HG02885 (cell line): Measurements from ENCODE around the gene ZNF280D.

Experiments
- ATAC-seq: cut with Tn5 transposase; IDR thresholded peaks from one replicate; pipeline ENCODE4 v1.9.1; 2021; ENCODE audit warnings: mild to moderate bottlenecking; ENCODE audit not compliant: unreplicated experiment, poor library complexity

ZNF280D gene

DNA sequence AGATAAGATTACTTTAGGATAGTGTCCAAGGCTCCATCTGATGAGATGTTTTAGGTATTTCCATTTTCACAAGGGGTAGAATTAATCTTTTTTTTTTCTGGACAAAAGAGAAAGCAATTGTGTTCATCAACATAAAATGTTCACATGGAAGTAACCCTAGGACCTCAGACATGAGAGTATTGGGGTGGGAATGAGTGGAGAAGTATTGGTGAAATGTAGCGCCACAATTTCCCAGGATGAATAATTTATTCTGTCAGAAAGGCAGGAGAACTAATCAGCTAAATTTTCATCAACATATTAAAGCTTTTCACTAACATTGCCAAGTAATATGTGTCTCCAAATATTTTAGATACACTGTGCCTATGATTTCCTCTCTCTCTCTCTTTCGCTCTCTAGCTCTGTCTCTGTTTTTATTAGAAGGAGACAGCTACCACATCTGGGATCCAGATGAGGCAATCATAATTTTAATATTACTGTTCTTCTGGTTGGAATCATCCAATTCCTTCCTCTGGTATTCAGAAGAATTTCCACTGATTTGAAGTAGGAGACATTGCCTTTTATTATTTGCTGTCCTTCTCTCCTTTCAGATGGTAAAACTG, 21.6 kb upstream of the ZNF280D start:
- ATAC-seq = no peak

DNA sequence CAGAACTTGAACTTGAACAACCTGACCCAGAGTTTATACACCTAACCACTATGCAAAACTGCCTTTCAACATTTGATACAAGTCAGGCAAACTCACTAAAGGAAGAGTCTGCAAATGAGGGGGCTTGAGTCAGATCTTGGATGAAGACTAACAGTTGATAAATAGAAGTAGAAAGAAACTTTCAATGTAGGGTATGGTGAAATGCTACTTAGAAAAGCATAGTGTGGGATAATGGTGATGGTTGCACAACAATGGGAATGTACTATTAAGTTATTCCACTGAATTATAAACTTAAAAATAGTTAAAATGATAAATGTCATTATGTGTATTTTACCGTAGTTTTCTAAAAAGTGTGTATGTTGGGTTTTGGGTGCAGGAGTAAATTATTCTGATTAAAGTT, 19.7 kb upstream of the ZNF280D start:
- no peak for ATAC-seq

DNA sequence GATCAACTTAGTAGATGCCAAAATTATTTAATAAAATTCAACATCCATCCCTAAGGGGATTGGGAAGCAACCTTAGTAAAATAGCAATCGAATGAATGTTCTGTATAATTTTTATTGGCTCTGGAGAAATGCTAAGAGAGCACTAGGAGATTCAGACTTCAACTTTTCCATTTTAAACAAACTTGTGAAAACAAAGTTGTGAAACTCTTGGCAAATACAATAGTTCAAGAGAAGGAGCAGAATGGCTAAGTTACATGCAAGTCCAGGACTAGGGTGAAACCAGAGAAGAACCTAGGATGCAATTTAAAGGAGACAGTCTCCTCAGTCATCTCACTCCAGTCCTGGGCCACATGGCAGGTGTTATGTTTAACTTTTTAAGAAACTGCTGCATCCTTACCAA, 16.7 kb upstream of the ZNF280D start:
- ATAC-seq = no peak

DNA sequence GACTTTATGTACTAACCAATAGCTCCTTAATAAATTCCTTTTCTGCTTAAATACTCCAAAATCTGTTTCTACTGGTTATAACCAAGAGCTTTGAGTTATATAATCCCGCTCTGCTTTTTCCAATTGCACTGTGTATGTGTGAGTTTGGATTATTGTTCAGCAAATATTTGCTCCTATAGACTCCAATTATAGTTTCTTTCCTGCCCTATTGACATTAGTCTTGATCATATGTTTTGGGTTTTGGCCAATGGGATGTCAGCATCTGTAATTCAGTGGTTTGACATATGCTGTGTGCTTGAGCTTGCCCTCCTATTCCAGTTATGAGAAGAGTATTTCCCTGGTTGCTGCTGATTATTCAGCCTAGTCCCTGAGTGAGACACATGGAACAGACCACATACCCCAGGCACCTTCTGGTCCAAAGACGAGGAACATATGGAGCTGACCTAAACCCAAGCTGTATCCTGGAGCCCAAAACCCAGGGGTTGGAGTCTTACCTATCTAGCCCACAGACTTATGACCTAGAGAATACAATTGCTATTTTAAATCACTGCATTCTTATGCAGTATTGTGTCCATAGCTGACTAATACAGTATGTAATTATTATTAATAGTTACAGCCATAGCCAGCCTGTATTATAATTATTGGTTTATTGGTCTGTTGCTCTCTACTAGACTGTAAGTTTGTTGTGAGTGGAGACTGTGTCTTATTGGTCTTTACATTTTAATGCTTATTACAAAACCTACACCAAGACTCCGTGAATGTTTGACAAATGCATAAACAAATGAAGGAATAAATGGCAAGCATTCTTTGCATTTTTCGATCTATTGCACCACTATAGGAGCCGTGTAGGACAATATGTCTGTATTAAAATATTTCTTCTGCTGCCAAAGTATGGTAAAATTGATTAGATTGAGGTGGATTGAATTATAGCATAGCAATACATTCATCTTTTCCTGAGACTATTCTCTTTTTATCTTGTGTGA, 11.7 kb upstream of the ZNF280D start:
- no peak for ATAC-seq

DNA sequence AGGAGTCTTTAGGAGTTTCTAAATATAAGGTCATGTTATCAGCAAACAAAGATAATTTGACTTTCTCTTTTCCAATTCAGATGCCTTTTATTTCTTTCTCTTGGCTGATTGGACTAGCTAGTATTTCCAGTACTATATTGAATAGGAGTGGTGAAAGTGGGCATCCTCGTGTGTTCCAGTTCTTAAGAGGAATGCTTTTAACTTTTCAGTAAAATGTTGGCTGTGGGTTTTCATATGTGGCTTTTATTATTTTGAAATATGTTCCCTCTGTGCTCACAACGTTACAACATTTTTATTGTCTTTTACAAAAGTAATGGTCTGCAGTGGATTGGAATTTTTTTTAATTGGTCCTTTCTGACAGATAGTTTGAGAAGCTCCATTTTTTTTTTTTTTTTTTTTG, 8.2 kb upstream of the ZNF280D start:
- no peak for ATAC-seq

DNA sequence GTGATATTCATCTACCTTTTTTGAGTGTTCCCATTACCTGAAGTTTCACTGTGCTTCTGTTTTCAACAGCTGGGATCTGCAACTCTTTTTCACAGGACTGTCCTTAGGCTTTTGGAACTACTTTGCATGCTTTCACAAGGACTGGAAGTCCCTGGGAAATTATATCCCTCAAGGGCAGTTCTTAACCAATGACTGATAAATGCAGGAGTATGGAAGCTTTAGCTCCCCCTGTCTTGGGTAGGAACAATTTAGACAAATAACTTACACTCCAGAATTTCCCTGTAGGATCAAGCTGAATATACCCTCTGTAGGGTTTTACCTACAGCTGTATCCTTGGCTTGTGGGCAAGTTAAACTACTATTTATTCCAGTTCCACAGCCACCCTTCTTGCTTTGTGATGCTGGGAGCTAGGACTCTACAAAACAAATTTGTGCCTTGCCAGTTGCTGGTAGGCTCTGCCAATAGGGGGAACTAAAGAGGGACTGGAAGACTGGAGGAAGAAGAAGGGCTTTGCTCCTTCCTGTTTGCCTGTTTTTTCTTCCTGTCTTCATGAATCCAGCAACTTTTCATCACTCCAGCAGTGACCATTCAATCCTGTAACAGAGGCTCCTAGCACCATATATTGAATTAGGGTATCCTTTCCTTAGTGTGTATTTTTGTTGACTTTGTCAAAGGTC, 6.8 kb upstream of the ZNF280D start:
- no peak for ATAC-seq

DNA sequence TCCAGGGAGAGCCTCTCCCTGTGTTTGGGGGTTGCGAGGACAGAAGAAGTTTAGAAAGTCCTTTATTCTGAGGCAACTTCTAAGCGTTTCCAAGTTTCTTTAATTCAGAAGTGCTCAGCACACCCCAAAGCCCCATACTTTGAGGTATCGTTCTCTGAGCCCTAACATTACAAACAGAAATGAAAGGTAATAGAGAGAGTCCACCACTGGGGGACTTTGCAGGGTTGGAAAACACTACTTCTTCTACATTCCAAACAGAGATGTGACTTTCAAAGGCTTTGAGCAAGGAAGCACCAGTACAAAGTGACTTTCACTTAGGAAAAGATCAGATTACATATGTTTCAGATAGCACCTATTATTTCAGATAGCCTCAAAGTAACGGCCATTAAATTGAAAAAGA, 6.2 kb upstream of the ZNF280D start:
- ATAC-seq = no peak

DNA sequence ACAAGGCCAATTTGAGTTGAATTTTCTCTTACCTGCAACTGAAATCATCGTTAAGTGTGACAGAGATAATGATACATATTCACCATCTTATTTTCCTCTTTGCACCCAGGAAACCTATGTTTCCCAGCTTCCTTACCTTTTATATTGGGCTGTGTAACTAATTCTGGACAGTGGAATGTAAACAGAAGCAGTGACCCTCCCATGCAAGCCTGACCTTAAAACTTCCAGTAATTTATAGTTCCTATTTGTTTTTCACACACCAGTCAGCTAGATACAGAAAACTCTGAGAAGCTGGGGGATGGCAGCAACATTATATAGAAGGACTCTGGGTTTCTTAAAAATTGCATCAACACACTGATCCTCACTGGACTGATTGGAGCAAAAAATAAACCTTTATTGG, 4.5 kb upstream of the ZNF280D start:
- ATAC-seq = no peak

DNA sequence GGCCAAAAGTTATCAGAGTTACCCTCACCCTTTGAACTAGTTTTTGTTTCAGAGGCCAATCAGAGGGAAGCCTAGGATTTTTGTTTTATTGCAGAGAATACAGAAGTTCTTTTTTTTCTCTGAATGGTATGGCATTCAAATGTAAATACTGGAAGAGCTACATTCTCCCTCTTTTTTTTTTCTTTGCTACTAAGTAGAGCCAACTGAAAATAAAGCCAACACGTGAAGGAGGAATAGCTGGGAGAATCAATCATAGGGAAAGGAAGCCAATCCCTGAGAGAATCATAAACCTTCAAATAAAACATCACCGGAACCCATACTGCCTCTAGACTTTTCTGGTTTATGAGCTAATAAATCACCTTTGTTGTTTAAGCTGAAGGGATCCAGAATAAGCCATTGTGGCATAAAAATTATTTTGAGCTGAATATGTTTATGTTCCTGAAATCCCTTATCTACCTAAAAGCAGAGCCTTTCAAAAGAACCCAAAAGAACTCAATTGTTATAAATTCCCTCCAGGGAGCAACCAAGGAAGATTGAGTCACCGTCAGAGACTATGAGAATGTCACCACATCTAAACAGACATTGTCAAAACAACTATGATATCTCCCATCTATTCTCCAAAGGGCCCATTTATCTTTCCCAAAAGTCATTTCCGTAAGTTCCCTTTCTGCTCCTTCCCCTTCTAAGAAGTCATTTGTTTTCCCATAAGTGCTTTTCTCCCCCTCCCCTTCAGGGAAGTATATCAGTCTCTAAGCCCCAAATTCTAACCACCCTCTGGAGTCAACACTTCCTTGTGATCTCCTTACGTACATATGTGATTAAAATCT, 3.8 kb upstream of the ZNF280D start:
- no peak for ATAC-seq

DNA sequence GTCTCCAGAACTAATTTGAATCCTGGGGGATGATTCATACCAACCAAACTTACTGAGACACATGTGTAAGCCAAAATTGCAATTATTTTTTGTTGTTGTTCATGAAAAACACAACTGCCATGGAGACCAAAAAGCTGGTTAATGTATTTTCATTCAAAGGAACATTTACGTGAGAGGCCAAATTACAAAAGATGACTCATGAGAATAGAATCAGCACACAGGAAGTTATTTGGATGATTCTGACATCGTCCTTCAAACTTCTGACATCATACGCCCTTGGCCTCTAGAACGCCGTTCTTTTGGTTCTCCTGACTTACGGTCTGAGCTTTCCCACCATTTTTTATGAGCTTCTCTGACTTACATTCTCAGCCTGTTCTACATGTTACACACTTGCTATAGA, 3.0 kb upstream of the ZNF280D start:
- ATAC-seq = no peak

DNA sequence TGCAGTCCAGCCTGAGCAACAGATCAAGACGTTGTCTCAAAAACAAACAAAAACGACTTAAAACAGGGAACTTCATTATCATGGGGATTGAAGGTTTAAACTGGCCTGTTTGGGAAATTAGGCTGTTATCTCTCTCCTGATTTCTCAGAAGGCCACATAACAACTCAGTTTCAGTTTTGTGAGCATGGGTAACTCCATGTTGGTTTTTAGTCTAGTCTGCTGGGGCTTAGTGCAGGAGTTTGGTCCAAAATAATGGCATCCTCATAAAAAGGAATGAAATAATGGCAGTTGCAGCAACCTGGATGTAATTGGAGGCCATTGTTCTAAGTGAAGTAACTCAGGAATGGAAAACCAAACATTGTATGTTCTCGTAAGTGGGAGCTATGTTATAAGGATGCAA, 2.3 kb upstream of the ZNF280D start:
- ATAC-seq = no peak

DNA sequence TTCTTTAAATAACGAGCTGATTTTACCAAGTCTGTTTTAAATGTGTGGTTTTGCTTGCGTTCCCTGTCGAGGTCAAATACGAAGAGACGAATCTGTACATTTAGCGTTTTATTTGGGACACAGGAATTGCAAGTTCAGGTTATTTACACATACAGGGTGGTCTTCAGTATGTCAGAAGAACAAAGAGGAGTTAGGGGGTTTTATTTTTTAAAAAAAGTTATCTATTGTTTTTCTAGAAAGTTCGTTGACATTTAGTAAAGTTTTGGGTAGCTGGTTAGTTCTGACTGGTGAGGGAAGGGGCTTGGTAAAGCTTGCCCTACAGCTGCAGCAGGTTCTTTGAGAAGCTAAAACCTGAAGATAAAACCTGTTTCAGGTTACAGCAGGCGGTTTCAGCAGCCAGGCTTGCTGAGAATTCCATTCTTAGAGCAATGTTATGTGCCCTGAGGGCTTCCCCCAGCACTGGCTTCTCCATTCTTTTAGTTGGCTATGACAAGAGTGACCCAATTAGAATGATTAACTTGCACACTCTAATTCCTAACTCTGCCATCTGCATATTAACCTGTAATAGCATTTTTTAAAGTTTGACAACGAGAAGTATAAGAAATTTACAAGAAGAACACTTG, 815 bp upstream of the ZNF280D start:
- no peak for ATAC-seq

DNA sequence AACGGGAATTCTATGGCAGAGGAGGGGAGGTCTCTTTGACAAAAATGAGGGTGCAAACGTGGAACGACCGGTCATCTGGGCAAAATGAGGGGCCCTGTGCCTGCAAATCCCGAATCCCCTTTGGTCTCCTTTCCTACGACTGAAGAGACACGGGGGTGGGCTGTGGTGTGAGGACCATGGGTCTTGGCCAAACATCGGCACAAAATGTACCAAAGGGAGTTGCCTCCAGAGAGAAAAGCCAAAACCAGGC, 498 bp downstream of the ZNF280D start:
- ATAC-seq = no peak

DNA sequence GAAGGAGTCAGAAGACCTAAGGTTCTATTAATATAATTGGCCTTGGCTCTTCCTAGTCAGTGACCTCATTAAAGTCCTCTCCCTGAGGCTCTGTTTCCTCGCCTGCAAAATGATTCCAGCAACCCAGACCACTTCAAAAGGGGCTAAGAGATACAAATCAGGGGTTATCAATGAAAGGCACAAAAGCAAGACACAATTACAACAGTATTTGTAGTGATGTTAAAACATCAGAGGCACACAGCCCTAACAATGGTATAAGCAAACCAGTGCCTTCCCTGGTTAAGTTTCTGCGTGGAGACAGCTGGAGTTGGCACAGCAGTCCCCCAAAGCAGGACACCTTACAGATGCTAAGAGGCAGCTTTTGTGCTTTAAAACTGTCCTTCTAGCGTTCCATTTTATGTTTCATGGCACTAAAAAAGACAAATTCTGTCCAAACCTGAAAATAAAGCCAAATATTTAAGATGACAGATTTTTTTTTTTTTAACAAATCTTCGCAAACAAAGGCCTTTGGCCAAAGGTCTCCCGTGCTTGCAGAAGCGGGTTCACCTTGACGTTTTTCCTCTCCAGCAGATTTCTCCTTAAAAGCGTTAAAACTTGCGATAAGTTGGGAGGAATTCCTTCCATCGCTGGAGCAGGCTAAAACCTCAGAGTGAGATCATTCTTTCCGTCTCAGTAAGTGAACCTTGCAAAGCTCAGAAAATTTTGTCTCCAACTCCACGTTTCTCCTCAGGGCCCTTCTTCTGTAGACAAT, 999 bp downstream of the ZNF280D start:
- ATAC-seq = no peak

DNA sequence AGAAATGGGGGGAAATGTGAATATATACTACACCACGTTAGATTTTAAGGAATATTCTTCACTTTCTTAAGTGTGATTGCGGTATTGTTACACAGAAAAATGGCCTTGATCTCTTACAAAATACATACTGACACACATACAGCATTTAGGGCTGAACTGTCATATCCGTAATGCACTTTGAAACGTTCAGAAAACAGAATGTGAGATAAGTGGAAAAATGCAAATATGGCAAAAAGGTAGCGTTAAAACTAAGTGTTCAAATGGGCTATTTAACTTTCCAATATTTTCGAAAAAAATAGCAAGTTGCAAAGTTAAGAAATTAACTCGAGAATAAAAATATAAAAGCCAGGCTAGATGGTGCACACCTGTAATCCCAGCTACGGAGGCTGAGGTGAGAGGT, 1.8 kb downstream of the ZNF280D start:
- ATAC-seq = no peak

DNA sequence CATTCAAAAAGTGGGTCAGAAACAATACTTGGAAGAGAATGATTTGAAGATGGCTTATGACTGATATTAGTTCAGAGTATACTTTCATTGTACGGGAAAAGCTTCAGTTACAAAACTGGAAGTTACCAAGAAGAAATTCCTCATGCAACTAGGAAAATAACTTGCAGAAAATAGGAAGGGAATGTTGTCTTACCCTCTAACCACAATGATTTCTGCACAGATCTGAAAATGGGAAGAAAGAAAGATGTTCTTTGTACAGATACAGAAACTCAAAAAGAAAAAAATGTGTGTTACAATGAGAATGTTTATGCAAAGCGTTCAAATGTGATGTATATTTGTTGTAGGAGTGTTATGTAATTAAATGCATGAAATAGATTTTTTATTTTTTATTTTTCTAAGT, 3.7 kb downstream of the ZNF280D start:
- ATAC-seq = no peak

DNA sequence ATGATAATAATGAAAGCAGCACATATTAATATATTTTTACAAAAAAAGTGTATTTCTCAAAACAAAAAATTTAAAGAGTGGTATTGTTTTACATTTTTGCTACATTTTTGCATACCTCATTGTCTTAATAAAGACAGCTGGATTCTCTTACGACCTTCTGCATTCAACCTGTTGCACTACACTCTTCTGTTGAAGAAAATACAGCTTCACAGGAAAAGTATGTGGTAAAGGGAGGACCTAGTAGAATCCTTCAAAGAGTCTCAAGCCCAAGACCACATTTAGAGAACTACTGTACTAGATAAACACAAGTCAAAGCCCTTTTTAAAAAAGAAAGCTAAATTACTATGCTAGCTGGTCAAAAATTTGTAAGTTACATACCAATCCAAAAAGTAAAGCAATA, 7.9 kb downstream of the ZNF280D start:
- no peak for ATAC-seq

DNA sequence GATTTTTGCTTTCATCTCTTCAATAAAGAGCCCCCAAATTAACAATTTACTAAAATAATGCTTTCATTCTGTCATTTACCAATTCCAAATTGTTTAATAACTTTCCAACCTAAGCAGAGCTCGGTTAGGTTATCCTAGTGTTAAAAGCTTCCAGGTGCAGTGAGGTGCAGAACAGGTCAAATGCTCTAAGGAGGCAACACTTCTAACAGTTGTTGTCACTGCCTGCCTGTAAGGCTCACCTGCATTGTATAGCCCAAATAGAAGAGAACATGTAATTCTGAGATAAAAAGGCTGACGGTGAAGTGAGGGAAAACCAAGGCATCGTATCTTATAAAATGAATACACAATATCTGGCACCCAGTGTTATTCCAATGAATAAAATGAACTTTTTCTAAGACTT, 9.1 kb downstream of the ZNF280D start:
- no peak for ATAC-seq

DNA sequence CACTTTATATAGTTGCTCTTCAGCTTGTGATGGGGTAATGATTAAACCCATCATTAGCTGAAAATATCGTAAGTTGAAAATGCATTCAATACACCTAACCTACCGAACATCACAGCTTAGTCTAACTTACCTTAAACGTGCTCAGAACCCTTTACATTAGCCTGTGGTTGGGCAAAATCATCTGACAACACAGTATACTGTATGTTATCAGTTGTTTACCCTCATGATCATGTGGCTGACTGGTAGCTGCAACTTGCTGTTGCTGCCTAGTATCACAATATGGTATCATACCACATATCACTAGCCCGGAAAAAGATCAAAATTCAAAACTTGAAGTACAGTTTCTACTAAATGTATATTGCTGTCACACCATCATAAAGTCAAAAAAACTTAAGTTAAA, 9.5 kb downstream of the ZNF280D start:
- ATAC-seq = no peak
